Medulla oblongata (tissue), 1 donor: Measurements from ENCODE around the gene NPTX1.

Experiments used
- DNase-seq: peaks from one replicate; pipeline ENCODE4 v3.0.0-alpha.2; 2015; ENCODE audit errors: extremely low spot score

NPTX1 gene

DNA sequence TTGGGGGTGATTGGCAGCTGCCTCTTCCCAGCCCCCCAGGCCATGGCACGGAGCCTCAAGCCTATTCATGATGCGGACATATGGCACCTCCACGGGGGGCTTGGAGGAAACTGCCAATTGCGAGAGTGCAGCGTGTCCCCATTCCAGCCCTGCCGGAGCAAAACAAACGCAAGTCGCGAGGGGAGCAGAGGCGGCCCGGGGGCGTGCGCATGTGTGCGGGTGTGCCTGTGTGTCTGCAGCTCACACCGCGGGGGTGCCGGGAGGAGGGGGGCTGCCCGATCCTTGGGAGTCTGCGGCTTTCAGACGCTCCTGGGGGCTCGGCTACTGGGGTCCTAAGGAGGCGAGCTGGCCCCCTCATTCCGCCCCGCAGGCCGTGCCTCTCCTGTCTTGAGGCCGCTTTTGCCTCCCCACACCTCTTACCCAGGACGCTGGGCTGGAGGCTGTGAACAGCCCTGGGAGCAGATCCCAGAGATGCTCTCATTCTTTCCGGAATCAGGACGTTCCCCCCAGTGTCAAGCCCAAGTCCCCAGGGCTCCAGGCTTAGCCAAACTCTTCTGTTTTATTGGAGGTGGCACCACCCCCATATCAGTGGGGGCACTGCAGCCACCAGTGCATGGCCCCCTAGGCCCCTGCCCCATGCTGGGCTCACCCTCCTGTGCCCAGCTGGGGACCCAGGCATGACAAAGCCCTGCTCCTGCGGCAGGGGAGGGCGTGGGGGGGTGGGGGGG lies 32.3 kb downstream of the NPTX1 start:
- no peak for DNase-seq

DNA sequence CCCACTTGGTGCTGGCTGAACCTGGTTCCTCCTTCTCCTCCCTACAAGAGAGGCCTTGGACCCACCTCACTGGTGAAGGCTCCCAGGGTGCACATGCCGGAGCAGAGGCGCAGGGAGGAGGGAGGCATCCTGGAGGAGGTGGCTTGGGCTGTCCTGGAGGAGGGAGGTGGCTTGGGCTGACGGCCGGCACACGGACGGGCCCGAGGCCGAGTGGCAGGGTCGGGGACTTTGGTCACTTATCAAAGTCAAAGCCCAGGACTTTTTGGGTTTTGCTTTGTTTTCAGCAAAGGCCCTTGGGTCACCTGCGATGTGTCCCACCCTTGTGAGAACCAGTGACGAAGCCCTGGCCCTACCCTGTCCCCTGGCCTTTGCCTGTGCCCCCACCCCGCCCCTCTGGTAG lies 32.9 kb downstream of the NPTX1 start:
- no peak for DNase-seq

DNA sequence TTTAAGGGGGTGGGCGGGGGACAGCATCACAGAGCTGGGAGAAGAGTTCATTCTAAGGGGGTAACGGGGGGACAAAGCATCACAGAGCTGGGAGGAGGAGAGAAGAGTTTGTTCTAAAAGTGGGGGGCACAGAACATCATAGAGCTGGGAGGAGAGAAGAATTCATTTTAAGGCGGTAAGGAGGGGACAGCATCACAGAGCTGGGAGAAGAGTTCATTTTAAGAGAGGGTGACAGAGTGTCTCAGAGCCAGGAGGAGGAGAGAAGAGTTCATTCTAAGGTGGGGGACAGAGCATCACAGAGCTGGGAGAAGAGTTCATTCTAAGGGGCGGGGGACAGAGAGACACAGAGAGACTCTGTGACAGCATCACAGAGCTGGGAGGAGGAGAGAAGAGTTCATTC lies 33.6 kb downstream of the NPTX1 start:
- DNase-seq, result no peak

DNA sequence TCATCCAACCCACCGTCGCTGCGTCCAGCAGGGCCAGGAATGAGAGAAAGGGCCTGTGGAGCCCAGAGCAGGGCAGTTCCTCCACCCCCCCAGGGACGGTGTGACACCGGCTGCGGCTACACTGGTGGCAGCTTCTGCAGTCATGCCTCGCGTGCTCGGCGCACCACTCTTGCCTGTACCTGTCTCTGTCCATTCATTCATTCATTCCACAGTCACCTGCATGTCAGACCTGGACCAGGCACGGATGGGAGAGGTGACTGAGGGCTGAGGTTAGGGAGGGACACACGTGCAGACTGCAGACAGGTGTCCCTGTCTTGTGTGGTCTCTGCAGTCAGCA lies 34.1 kb downstream of the NPTX1 start:
- DNase-seq, result no peak

DNA sequence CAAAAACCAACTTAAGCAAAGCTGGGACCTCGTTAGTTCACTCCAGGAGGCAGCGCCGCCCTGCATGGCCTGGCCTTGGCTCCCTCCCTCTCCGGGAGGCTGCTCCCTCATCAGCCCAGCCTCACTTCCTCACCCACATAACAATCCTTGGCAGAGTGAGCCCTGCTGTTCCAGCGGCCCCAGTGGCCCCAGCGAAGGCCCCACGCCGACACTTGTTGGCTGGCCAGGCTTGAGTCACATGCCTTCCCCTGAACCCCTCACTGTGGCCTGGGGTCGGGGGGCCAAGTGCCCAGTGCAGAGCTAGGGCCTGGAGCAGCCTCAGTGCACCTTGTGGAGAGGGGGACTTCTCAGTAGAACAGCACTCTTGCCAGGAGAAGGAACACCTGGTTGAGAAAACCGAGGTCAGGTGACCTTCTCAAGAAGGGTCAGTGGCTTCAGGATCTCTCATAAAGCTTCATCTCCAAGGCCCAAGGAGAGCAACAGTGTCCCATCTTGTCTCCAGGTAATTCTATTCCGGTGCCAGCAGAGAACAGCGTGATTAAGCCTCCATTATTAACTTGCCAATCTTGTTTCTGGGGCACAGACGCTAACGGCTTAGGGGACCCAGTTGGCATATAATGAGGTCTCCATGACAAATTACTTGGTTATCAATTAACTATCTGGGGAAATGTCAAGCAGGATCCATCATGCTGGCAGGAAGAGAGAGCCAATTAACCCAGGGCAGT lies 34.6 kb downstream of the NPTX1 start:
- no peak for DNase-seq

DNA sequence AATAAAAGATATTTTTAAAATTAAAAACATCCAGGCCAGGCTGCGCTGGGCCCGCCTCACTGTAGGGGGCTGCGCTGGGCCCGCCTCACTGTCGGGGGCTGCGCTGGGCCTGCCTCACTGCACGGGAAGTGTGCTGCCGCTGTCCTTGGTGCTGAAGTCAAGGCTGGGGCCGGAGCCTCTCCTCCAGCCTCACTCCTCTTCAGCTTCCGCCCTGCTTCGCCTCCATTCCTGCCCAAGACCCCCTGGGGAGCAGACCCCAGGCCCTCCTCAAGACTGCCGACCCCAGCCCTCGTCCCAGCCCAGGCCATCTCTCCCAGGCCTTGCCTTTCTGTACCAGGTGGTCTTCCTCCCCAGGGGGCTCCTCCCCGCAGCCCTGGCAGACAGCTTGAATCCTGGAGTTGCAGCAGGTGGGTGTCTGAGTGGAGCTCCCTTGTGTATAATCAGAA lies 35.3 kb downstream of the NPTX1 start:
- DNase-seq, result no peak

DNA sequence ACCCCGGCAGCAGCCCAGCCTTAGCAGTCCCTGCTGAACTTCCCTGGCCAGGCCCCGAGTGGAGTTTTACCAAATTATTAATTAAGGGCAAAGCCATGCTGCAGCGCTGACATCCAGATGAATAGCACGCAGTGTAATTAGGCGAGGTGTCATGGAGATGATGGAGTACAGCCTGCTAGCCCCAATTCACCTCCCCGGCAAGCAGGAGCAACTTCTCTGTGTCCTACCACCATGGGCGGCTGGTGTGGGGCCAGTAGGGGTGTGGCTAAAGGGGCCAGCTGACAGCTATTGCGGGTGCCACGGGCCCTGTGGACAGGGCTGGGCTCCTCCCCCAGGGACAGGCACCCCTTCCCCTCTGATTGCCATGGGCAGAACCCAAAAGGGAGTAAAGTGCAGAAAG lies 36.9 kb downstream of the NPTX1 start:
- no peak for DNase-seq

DNA sequence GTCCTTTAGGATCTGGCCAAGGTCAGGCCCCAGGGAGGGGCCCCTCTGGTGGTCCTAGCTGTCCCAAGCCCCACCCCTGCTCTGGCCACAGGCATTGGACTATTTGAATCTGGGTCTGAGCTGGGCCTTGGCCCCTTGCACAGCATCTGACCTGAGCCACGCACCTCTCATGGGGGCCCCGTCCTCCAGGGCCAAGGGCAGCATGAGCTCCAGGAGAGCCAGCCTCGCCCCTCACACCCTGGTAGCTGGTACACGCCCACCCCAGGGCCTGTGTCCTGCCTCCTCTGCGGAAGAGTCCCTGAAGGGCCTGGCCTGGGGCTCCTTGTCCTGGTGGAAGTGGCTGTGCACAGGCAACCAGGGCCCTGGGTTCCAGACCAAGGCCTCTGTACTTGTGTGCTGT lies 37.6 kb downstream of the NPTX1 start:
- DNase-seq, result no peak

DNA sequence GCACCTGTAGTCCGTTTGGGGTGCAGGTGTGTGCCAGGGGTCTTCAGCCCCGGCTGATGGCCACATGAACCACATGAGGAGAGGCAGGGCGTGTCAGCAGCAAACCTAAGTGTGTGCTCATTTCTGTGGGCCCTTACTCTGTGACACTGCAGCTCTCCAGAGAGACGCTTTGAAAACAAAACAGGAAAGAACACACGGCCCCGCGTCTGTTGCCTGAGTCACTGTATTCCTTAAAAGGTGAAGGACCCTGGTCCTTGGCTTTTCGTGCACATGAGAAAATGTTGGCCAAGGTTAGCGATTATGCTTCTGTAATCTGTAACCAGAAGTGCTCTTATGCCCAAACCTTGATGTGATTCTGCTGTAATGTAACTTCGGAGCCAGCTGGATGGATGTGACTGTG lies 38.9 kb downstream of the NPTX1 start:
- no peak for DNase-seq

DNA sequence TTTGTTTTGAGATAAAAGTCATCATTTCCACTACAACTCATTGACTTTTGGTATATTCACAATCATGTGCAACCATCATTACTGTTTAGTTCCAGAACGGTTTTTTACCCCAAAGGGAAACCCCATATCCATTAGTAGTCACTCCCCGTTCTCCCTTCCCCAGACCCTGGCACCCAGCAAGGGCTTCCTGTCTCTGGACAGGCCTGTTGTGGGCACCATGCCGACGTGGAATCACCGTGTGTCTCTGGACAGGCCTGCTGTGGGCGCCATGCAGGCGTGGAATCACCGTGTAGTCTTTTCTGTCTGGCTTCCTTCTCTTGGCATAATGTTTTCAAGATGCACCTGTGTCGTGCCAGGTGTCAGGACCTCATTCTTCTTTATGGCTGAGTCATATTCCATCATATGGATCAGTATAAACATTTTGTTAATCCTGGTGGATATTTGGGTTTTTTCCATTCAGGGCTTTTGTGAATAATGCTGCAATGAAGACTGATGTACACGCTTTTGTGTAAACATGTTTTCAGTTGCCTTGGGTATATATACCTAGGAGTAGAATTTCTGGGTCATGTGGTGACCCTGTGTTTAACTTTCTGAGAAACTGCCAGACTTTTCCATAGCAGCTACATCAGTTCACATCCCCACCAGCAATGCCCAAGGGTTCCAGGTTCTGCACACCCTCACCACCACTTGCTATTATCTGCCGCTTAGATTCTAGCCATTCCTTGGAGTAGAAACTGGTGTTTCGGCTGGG lies 42.3 kb downstream of the NPTX1 start:
- DNase-seq, result no peak

DNA sequence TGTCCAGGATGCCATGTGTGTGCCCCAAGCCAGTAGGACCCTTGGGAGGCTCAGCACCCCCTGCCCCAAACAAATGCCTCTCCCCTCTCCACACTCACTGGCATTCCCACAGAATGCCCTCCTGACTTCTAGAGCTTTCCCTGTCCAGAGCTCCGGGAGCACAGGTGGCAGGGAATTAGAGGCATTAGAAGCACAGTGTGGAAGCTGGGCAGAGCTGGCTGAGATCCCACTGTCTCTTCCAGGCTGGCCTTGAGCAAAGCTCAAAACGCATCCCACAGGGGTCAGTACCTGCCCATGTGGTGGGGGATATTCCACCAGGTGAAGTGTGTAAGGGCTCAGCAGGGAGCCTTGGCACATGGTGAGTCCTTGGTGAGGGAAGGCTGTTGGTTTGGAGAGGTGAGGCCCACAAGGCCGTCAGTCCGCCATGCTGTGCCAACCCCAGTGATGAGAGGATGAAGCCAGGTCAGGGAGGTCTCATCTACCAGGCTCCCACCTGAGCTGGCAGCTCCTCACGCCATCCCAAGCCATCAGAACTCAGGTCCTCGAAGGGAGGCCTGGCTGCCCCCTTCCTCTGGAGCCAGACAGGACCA lies 43.4 kb downstream of the NPTX1 start:
- no peak for DNase-seq

DNA sequence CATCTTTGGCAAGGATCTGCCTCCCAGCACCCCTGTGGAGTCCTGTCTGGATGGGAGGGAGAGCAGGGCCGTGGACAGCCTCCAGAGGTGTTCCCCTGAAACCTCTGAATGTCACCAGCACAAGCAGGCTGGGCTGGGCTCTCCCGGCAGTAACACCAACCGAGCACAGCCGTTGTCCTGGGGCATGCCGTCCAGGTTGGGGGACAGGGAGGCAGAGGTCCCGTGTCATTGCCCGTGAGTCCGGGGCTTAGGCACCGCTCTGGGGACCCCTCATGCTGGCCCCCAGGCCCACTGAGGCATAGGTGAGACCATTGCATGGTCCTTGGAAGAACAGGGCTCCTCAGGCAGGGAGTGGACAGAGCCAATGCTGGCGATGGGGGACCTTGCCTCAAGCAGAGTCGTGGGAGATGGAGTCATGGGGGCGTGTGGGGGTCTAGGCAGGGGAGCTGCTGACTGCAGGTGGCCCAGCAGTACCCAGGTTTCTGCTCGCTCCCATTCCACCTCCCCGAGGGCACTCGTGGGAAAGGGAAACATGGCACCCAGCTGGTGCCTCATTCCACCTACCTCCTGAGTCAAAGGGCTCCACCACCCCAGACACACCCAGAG lies 44.0 kb downstream of the NPTX1 start:
- DNase-seq, result no peak

DNA sequence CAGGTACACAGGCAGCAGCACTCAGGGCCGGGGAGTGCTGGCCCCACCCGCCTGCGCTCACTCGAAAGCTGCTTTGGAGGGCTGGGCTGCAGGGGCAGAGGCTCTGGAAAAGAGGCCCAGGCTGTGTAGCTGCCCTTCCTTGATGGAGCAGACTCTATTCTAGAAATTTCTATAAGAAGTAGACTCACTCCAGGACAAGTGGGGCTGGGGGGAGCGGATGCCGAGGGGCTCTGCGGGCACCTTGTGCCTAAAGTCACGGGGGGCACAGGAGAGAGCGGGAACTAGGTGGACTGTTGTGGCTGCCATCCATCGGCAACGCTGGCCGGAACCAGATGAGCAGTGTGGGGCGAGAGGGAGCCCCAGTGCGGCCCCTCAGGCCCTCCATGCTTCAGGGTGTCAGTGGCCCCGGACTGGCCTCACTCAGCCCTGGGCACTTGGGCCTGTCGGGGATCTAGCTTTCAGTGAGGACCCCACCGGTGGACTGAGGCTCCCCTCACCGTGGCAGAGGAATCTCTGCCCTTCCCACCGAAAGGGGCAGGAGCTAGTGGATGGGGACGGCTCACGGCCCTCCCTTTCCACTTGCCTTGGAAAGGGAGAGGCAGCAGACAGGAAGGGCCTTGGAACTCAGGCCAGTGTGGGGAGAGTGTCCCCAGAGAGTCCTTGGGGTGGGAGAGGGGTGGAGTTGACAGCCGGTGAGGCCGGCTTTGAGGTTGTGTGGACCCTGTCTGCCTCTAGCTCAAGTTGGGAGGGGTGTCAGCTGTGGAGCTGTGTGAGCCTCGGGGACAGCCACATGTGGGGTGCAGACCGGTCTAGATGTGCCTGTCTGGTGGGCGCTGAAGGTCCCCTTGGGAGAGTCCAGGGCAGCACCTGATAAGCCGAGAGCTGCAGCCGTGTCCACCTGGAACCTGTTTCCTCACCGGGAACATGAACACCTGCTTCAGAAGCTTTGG lies 44.9 kb downstream of the NPTX1 start:
- no peak for DNase-seq

DNA sequence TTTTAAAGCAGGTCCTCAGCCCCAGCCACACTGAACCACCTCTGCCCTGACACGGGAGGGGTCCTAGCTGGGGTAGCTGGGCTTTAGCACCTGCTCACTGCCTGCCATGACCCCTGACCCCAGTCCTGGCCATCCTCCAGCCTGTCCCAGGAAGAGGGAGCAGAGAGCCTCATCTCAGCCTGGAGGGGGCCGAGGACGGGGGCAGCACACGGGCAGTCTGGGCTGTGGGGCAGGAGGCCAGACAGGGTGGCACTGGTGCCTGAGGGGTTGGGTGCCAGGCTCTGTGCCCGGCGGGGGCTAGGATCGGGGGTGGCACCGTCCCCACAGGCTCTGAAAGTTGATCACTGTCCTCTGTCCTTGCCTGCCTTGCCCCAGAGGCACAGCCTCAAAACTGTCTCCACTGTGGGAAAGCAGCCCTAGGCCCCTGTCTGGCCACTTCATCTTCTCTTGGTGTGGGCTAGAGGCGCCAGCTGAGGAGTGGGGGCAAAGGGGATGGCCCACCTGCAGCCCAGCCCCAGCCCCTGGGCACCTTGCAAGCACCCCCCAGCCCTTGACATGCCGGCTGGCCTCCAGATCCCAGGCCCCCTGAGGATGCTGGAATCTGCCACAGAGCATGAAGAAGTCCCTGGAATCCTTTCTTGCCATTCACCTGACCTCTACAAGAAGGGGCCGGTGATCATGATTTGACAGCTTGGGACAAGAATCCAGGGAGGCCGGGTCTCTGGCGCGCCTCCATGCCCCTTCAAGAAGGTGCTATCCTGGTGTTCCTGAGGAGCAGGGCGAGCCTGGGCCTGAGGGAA lies 45.8 kb downstream of the NPTX1 start:
- DNase-seq, result no peak

DNA sequence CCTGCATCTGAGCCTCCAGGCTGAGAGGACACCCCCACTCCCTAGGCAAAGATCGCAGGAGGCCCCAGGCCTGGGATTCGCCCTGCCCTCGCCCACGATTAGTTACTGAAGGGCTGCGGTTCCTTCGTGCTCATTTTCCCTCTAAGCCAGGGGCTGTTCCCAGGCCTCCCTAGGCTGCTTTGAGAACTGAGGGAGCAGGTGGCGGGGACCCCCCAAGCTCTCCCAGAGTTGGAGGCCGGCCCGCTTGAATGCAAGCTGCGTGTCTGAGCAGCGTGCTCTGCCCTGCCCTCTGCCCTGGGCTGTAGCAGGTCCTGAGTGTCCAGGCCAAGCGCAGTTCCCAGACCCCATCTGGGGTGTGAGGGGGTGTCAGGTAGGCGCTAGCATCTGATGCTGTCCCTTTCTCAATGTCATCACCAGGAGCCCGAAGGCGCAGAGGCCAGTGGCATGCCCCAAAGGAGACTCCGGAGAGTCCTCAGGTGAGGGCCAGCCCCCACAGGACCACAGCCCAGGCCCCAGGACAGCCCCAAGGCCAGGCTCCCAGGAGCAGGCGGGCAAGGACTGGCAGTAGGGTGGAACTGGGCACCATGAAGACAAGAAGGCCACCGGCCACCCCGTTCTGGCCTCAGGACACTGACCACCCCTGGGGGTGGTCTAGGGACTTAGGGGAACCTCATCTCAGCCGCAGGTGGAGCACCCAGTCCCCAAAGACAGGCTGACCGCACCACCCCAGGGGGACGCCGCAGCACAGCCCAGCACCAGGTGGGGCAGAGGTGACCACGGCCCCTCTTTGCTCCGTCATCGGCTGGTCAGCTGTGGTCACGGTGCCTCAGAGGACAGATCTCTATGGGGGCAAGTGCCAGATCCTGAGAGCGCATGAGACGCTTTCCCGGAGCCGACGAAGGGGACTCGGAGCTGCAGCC lies 46.8 kb downstream of the NPTX1 start:
- no peak for DNase-seq

DNA sequence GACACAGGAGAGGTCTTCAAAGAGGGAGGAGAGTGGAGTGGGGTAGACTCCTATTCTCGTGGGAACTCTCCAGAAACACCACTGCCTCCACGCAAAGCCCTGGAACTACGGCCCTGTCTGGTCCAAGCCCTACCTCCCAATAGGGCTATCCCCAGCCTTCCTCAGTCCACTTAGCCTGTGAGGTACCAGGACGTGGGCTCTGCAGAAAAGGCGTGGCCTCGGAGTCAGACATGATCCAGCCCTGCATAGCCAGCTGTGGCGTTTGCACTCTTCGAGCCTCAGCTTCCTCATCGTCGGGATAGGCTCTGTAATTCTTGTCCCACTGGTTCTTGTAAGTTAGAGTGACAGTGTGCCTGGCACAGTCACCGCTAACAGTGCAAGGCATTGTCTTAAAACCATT lies 47.6 kb downstream of the NPTX1 start:
- DNase-seq, result no peak

DNA sequence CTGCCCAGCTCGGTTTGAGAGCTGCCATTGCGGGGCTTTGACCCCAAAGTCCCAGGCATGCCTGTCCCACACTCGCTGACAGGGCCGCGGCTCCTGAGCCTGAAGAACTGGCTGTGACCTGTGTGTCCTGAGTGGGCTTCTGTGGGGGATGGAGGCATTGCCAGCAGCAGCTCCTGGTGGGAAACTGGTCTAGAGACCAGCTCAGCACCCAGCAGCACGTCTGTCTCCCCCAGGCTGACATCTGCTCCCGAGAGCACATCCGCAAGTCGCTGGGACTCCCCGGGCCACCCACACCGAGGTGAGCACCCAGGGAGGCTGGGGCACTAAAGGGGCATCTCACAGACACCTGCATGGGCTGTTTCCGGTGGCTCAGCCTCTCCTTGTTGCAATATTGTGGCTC lies 48.0 kb downstream of the NPTX1 start:
- DNase-seq, result no peak

DNA sequence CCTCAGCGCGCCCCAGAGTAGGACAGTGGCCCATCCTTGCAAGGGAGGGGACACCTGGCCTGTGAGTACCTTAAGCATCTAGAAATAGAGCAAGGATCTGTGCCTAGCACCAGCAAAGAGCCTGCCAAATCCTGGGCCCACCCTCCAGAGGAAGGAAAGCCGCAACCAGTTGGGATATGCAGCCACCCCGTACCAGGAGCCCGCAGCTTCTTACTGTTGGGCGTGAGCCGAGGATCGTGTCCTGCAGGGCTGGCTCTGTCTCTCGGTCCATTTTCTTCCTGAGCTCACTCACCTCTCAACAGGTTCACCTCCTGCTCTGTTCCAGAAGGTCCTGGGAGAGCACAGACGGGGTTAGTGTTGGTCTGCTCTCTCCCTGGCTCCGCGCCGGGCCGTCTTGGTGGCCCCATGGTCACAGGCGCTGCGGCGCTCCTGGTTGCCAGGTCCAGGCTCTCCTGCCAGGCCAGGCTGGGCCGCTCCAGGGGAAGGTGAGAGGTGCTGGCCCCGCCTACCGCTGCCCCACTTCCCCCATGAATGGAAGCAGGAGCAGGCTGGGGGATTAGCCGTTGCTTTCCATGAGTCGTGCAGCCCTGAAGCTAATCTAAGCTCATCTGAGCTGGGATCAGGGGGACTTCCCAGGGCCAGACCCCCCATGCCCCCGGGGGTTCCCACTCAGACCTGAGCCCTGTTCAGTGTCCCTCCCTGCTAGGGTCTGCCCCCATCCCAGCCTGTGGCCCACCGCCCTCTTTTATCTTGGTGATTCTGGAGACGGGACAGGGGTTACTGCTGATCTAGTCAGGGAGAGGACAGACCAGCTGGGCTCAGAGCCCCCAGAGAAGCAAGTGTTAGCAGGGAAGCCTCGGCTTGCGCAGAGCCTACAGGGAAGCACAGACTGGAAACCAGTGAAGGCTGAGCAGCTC lies 48.8 kb downstream of the NPTX1 start:
- DNase-seq, result no peak
